A673 (cell line): Measurements from ENCODE around the gene TEX101. TPM values are rescaled to one million over a fixed set of nuclear protein-coding genes. Genes with fewer than 3 reads are reported as not detected.
"Not testable (repeated sequence)": the region's sequence is repeated elsewhere in the genome, so short reads cannot be mapped to it uniquely, and the experiment has no call there.

ENCODE experiments used
- BruUV-seq: library from RNA; stranded (reverse); fragments of 400-500 nt; replicated peaks from 2 replicates; lab custom pipeline; 2021; lab: Mats Ljungman, UMichigan
- CTCF ChIA-PET: fragments of 300-600 bp; sonication (Branson Sonifier 250); formaldehyde crosslinking; loops from one replicate; lab custom pipeline; 2022; ENCODE audit warnings: antibody characterized with exemption; lab: Charles Lee
- POLR2A ChIA-PET: fragments of 300-600 bp; sonication (Branson Sonifier 250); formaldehyde crosslinking; loops from one replicate; lab custom pipeline; 2022; ENCODE audit warnings: antibody characterized with exemption; ENCODE audit not compliant: low non-redundant PET; lab: Charles Lee
- DNase-seq: peaks from one replicate; pipeline ENCODE4 v3.0.0-alpha.2; 2015; ENCODE audit warnings: low spot score
- H3K27ac ChIP-seq: fragments of 200-600 bp; sonication (generic); 2 replicates; pipeline ENCODE4 v1.5.1; 2016; ENCODE audit warnings: mixed run types, low read depth, mild to moderate bottlenecking, mixed read lengths, antibody characterized with exemption, low read length; ENCODE audit not compliant: poor library complexity, severe bottlenecking
- H3K27me3 ChIP-seq: fragments of 200-600 bp; sonication (generic); replicated peaks from 2 replicates; pipeline ENCODE4 v1.6.1; 2017; ENCODE audit warnings: mixed run types, low read depth, mild to moderate bottlenecking, mixed read lengths, antibody characterized with exemption, low read length; ENCODE audit not compliant: insufficient read depth, poor library complexity
- H3K36me3 ChIP-seq: fragments of 200-600 bp; sonication (generic); 2 replicates; pipeline ENCODE4 v1.6.1; 2016; ENCODE audit warnings: mixed run types, mild to moderate bottlenecking, mixed read lengths, antibody characterized with exemption, low read length; ENCODE audit not compliant: insufficient read depth, poor library complexity, severe bottlenecking
- H3K4me1 ChIP-seq: fragments of 200-600 bp; sonication (generic); 2 replicates; pipeline ENCODE4 v1.6.1; 2017; ENCODE audit warnings: mixed run types, mild to moderate bottlenecking, mixed read lengths, antibody characterized with exemption, low read length; ENCODE audit not compliant: insufficient read depth, poor library complexity, severe bottlenecking
- H3K4me3 ChIP-seq: fragments of 200-600 bp; sonication (generic); 2 replicates; pipeline ENCODE4 v1.5.1; 2016; ENCODE audit warnings: low read depth, mixed run types, mild to moderate bottlenecking, mixed read lengths, low read length; ENCODE audit not compliant: poor library complexity, severe bottlenecking
- H3K9me3 ChIP-seq: fragments of 200-600 bp; sonication (generic); 2 replicates; pipeline ENCODE4 v1.6.1; 2016; ENCODE audit warnings: mixed run types, low read depth, mild to moderate bottlenecking, mixed read lengths, antibody characterized with exemption, low read length; ENCODE audit not compliant: poor library complexity, severe bottlenecking
- CTCF ChIP-seq: fragments of 300-800, 200-600 bp; sonication (generic); conservative IDR thresholded peaks from 2 replicates; pipeline ENCODE4 v1.5.1; 2017; ENCODE audit warnings: low read depth, mild to moderate bottlenecking, antibody characterized with exemption, low read length, moderate library complexity, mixed read lengths
- EZH2 ChIP-seq: fragments of 200-600 bp; sonication (generic); IDR thresholded peaks from 2 replicates; pipeline ENCODE4 v1.6.1; 2017; ENCODE audit warnings: borderline replicate concordance, low read depth, mild to moderate bottlenecking, mixed read lengths, antibody characterized with exemption, low read length; ENCODE audit not compliant: poor library complexity, severe bottlenecking
- intact Hi-C: fragments of 100-400 bp; cut with micrococcal nuclease; formaldehyde crosslinking; loops from one replicate; pipeline ENCODE4 v1.10.0; 2022; ENCODE audit not compliant: unreplicated experiment
- total RNA-seq: library from RNA; stranded (reverse); gene quantifications from 2 replicates; pipeline ENCODE4 v1.2.3, GENCODE V29; 2021

Gene TEX101
- total RNA-seq, 1 experiment from 2014 or later, result not detected

- H3K36me3 ChIP-seq, result no peaks in the 10 kb centered on the region
- intact Hi-C loops, result loop anchor here (5.0 kb wide), 1 partner anchor 84 kb away; no protein-coding TSS in a partner anchor
- no peak for TF ChIP-seq EZH2
- no peak for TF ChIP-seq CTCF
- H3K27ac ChIP-seq, result no peak overlapping the region
- H3K9me3 ChIP-seq, result no peaks in the 10 kb centered on the region
- POLR2A ChIA-PET, result no interaction called here
- no TSS peak for BruUV-seq
- DNase-seq, result no peak
- H3K4me1 ChIP-seq, result no peaks in the 10 kb centered on the region
- no peaks in the 10 kb centered on the region for H3K27me3 ChIP-seq
- no peak overlapping the region for H3K4me3 ChIP-seq
- CTCF ChIA-PET, result interaction anchor here (1.1 to 1.5 kb wide), 2 partner anchors 14 to 86 kb away, joined by 5 to 25 read pairs; no protein-coding TSS in a partner anchor
Measured at GRCh38 chr19:43433358-43433673, 18.6 kb downstream of the TEX101 start.

DNA sequence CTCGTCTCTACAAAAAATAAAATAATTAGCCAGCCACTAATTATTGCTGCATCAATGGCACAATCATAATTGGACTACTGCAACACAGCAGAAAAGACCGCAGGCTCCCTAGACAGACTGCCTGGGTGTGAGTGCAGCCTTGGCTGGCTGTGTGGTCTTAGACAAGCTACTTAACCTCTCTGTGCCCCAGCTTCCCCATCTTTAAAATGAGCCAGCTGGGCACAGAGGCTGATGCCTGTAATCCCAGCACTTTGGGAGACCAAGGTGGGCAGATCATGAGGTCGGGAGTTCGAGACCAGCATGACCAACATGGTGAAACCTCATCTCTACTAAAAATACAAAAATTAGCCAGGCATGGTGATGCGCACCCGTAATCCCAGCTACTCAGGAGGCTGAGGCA lies 19.0 kb downstream of the TEX101 start:
- CTCF ChIA-PET, result no interaction called here
- TF ChIP-seq EZH2 (no peak), CTCF (no peak)
- POLR2A ChIA-PET, result no interaction called here
- Histone ChIP-seq H3K36me3 (no peaks in the 10 kb centered on the region), H3K27ac (no peak overlapping the region), H3K4me1 (no peaks in the 10 kb centered on the region), H3K4me3 (no peak overlapping the region), H3K27me3 (no peaks in the 10 kb centered on the region), H3K9me3 (no peaks in the 10 kb centered on the region)
- no TSS peak for BruUV-seq
- intact Hi-C loops, result loop anchor here (5.0 kb wide), 1 partner anchor 84 kb away; no protein-coding TSS in a partner anchor
- no peak for DNase-seq

DNA sequence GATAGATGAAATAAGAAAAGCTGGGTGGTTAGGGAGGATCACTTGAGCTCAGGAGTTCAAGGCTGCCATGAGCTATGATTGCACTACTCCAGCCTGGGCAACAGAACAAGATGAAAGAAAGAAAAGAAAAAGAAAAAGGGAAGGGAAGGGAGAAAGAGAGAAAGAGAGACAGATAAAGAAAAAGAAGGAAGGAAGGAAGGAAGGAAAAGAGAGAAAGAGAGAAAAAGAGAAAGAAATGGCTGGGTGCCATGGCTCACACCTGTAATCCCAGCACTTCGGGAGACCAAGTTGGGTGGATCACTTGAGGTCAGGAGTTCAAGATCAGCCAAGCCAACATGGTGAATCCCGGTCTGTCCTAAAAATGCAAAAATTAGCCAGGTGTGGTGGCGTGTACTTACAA lies 21.1 kb downstream of the TEX101 start:
- POLR2A ChIA-PET, result interaction anchor here (0.7 kb wide), 1 partner anchor 374 kb away, joined by 7 read pairs; no protein-coding TSS in a partner anchor
- no TSS peak for BruUV-seq

GRCh38 chr19:43437284-43437683 lies 22.6 kb downstream of the TEX101 start:
- H3K9me3 ChIP-seq, CTCF ChIA-PET, DNase-seq, intact Hi-C loops, H3K4me1 ChIP-seq, POLR2A ChIA-PET, H3K36me3 ChIP-seq, H3K4me3 ChIP-seq, BruUV-seq, H3K27ac ChIP-seq, H3K27me3 ChIP-seq: not testable (repeated sequence)

More for the DNA sequence above, 21.1 kb downstream of the TEX101 start:
- H3K4me3 ChIP-seq, result no peak overlapping the region
- intact Hi-C loops, result no loop called here
- no peaks in the 10 kb centered on the region for H3K9me3 ChIP-seq
- no peak overlapping the region for H3K27ac ChIP-seq
- DNase-seq, result no peak
- TF ChIP-seq CTCF, result no peak
- TF ChIP-seq EZH2, result no peak
- no peaks in the 10 kb centered on the region for H3K4me1 ChIP-seq
- H3K27me3 ChIP-seq, result no peaks in the 10 kb centered on the region
- CTCF ChIA-PET, result no interaction called here
- no peaks in the 10 kb centered on the region for H3K36me3 ChIP-seq
